Stomach smooth muscle (tissue), 2 donors: ENCODE measurements around the gene MAPK8.

Experiments
- H3K27ac ChIP-seq: one replicate; pipeline ENCODE4 v1.7.0; 2013; ENCODE audit warnings: mild to moderate bottlenecking, low read length, inconsistent platforms
- H3K27me3 ChIP-seq, 2 donors: one replicate each; pipeline ENCODE4 v1.7.0; 2013; ENCODE audit warnings: low read length in 2 of 2; ENCODE audit not compliant: insufficient read depth in 2 of 2, control insufficient read depth in 1 of 2
- H3K36me3 ChIP-seq, 2 donors: one replicate each; pipeline ENCODE4 v1.7.0; 2013; ENCODE audit warnings: low read length in 2 of 2; ENCODE audit not compliant: control insufficient read depth in 2 of 2, insufficient read depth in 2 of 2
- H3K4me1 ChIP-seq: one replicate; pipeline ENCODE4 v1.7.0; 2013; ENCODE audit warnings: low read length; ENCODE audit not compliant: control insufficient read depth, insufficient read depth
- H3K4me3 ChIP-seq, 2 donors: one replicate each; pipeline ENCODE4 v1.7.0; 2013; ENCODE audit warnings: low read length in 2 of 2
- H3K9ac ChIP-seq, 2 donors: one replicate each; pipeline ENCODE4 v1.7.0; 2013; ENCODE audit warnings: low read length in 2 of 2, mild to moderate bottlenecking in 1 of 2
- H3K9me3 ChIP-seq, 2 donors: one replicate each; pipeline ENCODE4 v1.7.0; 2013; ENCODE audit warnings: low read length in 2 of 2; ENCODE audit not compliant: control insufficient read depth in 2 of 2
- donor health status: healthy.
- donor health status: Pancreatic carcinoma.

Gene MAPK8

GRCh38 chr10:48455055-48455391, 148.5 kb downstream of the MAPK8 start:
- Histone ChIP-seq H3K27ac (no peak overlapping the region), H3K36me3 (no peaks in the 10 kb centered on the region)

DNA sequence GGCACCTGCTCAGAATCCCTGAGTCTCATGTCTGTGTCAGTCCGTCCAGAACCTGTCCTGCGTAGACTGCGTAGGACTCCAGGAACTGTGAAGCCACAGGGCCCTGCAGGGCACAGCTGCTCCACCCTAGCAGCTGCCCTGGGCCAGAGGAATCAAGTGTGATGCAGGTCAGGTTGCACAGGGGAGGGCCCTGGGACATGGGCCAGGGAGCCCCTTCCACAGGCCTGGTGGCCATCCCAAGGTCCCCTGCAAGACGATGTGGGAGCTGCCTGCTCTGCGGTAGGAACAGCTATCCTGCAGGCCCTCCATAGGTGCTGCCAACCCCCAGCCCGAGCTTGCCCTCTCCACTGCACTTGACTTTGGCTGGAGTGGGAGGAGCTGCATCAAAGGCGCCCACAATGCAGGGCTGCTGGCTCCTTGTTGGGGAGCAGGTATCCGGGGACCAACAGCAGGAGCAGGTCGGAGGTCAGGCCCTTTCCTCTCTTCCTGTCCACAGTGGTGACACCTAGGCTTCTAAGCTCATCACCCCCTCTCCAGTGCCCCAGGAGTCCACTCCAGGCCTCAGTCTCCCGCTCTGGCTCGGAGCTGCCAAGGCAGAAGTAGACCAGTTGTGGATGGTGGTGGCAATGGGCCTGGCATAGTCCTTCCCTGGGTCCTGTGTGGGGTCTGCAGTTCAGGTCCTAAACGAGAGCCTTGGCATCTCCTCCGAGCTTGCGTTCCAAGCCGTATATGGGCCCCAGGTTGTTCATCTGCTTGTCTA, 149.1 kb downstream of the MAPK8 start:
- Histone ChIP-seq H3K27me3 (peaks cover 0 to 4% of the 10 kb centered on the region in 2 donors), H3K4me1 (peaks cover 5% of the 10 kb centered on the region), H3K9me3 (no peaks in the 10 kb centered on the region), H3K27ac (no peak overlapping the region), H3K4me3 (no peak overlapping the region), H3K9ac (no peak overlapping the region), H3K36me3 (no peaks in the 10 kb centered on the region)

More at GRCh38 chr10:48455055-48455391, 148.5 kb downstream of the MAPK8 start:
- H3K9me3 ChIP-seq = no peaks in the 10 kb centered on the region
- no peak overlapping the region for H3K4me3 ChIP-seq
- peaks cover 5% of the 10 kb centered on the region for H3K4me1 ChIP-seq
- H3K27me3 ChIP-seq = peaks cover 0 to 4% of the 10 kb centered on the region in 2 donors
- H3K9ac ChIP-seq = no peak overlapping the region

DNA sequence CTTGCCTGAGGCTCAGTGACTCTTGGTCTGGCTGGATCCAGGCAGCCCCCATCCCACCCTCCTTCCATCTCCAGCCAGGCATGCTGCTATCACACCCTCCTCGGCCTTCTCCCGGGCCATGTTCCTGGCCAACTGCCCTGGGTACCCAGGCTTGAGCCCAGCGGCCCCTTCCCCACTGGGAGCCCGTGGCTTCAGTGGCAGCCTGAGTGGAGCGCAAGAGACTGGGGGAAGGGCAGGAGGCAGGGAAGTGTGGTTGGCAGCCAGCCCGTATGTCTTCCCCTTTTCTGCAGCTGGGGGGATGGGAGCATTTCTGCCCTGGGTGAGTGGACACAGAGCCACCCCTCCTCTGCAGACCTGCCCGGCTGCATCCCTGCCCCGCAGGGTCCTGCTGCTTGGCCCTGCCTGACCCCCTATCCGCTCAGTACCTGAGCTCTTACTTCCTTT, 149.9 kb downstream of the MAPK8 start:
- Histone ChIP-seq H3K27ac (no peak overlapping the region), H3K4me1 (peaks cover 5% of the 10 kb centered on the region), H3K27me3 (peaks cover 0 to 4% of the 10 kb centered on the region in 2 donors)

DNA sequence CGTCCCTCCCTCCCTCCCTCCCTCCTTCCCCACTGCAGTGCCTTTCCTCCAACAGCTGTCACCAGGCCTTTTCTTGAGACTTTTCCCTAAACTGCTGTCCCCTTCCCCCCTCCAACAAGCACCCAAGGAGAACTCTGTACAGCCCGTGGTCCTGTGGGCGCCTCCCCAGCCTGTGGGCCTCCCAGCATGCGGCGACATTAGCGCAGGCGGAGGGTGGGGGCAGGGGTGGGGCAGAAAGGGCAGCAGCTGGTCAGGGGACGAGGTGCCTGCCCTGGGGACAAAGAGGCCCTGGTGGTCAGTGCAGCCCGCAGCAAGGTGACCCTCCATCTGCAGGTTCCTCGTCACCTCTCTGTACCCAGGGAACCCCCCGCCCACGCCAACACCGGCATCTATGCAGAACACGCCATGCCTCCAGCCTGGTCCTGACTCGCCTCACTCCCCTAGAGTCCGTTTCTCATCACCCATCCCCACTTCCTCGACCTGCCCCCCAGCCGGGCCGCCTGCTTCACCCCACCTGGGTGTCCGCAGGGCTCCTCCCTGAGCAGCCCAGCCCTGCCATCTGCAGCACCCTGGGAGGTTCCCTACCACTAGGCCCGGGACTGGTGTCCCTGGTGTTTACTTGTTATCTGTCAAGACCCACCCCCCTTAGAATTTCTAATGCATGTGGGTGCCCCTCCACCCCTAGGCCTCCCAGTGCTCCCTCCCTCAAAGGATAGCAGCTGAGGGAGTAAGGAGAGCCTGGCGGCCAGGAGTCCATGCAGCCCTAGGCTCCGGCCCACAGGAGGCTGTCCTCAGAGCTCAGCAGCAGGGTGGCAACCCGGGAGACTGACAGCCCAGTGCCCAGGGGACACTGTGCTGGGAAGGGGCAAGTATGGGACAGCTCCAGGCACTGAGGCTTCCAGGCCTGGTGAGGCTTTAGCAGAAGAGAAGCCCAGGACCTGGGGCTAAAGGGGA, 150.6 kb downstream of the MAPK8 start:
- peaks cover 0 to 4% of the 10 kb centered on the region in 2 donors for H3K27me3 ChIP-seq
- no peaks in the 10 kb centered on the region for H3K9me3 ChIP-seq
- H3K4me3 ChIP-seq = no peak overlapping the region
- H3K4me1 ChIP-seq = peaks cover 5% of the 10 kb centered on the region
- no peak overlapping the region for H3K9ac ChIP-seq
- H3K27ac ChIP-seq = no peak overlapping the region
- no peaks in the 10 kb centered on the region for H3K36me3 ChIP-seq

More for the DNA sequence above, 149.9 kb downstream of the MAPK8 start:
- Histone ChIP-seq H3K9me3 (no peaks in the 10 kb centered on the region), H3K36me3 (no peaks in the 10 kb centered on the region), H3K4me3 (no peak overlapping the region), H3K9ac (no peak overlapping the region)

DNA sequence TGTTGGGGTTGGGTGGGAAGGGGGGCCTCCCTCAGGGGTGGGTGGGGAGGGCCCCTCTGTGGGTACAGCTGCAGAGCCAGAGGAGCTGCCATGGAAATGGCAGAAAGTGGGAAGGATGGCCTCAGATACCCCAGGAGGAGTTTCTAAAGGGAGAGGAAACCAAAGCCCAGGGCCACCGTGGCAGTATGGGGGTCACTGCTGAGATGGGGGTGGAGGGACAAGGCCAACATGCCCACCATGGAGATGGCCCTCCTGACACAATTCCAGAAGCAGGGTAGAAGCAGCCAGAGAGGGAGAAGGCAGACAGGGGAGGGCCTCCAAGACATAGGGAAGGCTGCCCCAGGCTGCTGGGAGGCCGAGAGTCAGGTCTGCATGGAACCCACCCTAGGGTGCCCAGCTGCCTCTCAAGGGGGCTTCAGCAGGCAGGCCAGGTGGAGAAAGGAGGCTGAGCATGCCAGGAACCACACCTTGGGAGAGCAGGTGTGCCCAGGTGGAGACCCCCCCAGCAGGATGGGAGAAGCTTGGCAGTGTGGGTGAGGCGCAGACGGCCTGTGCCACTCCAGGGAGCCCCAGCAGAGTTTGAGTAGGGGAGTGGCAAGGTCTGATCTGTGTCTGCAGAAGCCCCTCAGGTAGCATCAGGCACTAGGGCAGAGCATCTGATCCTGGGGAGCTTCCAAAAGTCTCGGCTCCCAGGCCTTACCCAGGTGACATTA, 151.6 kb downstream of the MAPK8 start:
- Histone ChIP-seq H3K9me3 (no peaks in the 10 kb centered on the region), H3K4me1 (peaks cover 5% of the 10 kb centered on the region), H3K27me3 (peaks cover 0 to 4% of the 10 kb centered on the region in 2 donors)

DNA sequence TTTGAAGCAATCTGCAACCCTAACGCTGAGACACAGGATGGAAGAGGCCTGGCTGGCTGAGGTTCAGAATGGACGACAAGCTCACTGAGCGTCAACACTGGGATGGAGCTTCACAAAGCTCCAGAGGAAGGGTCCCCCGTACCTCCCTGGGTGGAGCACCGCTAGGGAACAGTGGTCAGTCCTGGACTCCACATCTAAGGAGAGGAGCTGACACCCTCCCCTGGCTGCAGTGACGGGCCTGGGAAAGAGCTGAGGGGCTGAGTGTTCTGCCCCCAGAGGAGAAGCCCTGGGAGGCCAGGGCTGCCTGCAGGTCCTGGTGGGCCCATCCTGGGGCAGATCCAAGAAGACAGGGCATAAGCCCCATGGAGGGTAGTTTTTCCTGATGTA, 152.2 kb downstream of the MAPK8 start:
- H3K27me3 ChIP-seq = peaks cover 0 to 4% of the 10 kb centered on the region in 2 donors
- no peak overlapping the region for H3K9ac ChIP-seq
- H3K36me3 ChIP-seq = no peaks in the 10 kb centered on the region
- peaks cover 5% of the 10 kb centered on the region for H3K4me1 ChIP-seq
- H3K27ac ChIP-seq = no peak overlapping the region
- H3K4me3 ChIP-seq = no peak overlapping the region
- no peaks in the 10 kb centered on the region for H3K9me3 ChIP-seq

More for the DNA sequence above, 151.6 kb downstream of the MAPK8 start:
- Histone ChIP-seq H3K9ac (no peak overlapping the region), H3K4me3 (no peak overlapping the region), H3K27ac (no peak overlapping the region), H3K36me3 (no peaks in the 10 kb centered on the region)

- H3K9me3 ChIP-seq = no peaks in the 10 kb centered on the region
- no peaks in the 10 kb centered on the region for H3K36me3 ChIP-seq
- H3K27ac ChIP-seq = no peak overlapping the region
- H3K9ac ChIP-seq = no peak overlapping the region
- H3K4me1 ChIP-seq = peaks cover 6% of the 10 kb centered on the region
- H3K4me3 ChIP-seq = no peak overlapping the region
- peaks cover 0 to 4% of the 10 kb centered on the region in 2 donors for H3K27me3 ChIP-seq
Observed at GRCh38 chr10:48459270-48460150, 153.0 kb downstream of the MAPK8 start.

DNA sequence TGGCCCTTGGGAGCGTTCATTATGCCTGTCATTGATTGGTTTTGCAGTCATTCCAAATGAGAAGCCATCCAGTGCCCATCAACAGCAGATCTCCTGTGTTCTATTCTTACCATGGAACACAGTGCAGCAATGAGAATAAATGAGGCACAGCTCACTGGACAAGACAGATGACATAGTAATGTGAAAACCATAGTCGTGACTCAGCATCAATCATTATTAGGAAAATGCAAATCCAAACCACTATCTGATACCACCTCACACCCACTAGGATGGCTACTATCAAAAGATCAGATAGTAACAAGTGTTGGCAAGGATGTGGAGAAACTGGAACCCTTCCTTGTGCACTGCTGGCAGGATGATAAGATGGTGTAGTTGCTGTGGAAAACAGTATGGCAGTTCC, 153.7 kb downstream of the MAPK8 start:
- H3K9me3 ChIP-seq = no peaks in the 10 kb centered on the region
- no peak overlapping the region for H3K27ac ChIP-seq
- no peak overlapping the region for H3K4me3 ChIP-seq
- no peaks in the 10 kb centered on the region for H3K36me3 ChIP-seq
- peaks cover 12% of the 10 kb centered on the region for H3K4me1 ChIP-seq
- H3K9ac ChIP-seq = no peak overlapping the region
- H3K27me3 ChIP-seq = peaks cover 0 to 4% of the 10 kb centered on the region in 2 donors

GRCh38 chr10:48461623-48462481, 155.4 kb downstream of the MAPK8 start:
- H3K36me3 ChIP-seq = no peaks in the 10 kb centered on the region
- peaks cover 15% of the 10 kb centered on the region for H3K4me1 ChIP-seq
- no peaks in the 10 kb centered on the region for H3K9me3 ChIP-seq
- no peak overlapping the region for H3K4me3 ChIP-seq
- H3K27ac ChIP-seq = no peak overlapping the region
- H3K9ac ChIP-seq = no peak overlapping the region
- H3K27me3 ChIP-seq = peaks cover 2 to 4% of the 10 kb centered on the region in 2 donors
